Measurements from ENCODE around the gene NAA16.

GRCh38 chr13:41361491-41361890, 50.4 kb downstream of the NAA16 start:
- TF ChIP-seq USF1 (IDR thresholded peaks at IDR 0.05) (no peak), REST (IDR thresholded peaks at IDR 0.05; ENCODE audit: low read depth) (no peak), EP300 (IDR thresholded peaks at IDR 0.05; ENCODE audit: borderline replicate concordance) (no peak), TEAD4 (IDR thresholded peaks at IDR 0.05) (no peak), RAD21 (IDR thresholded peaks at IDR 0.05; ENCODE audit: low read depth) (no peak), TAF1 (IDR thresholded peaks at IDR 0.05; ENCODE audit: low read depth) (no peak), MAX (IDR thresholded peaks at IDR 0.05) (no peak), EGR1 (IDR thresholded peaks at IDR 0.05) (no peak), ZBTB7A (IDR thresholded peaks at IDR 0.05; ENCODE audit: low read depth) (no peak), NFIC (IDR thresholded peaks at IDR 0.05) (no peak), FOXM1 (IDR thresholded peaks at IDR 0.05; ENCODE audit: borderline replicate concordance, low read depth) (no peak), YY1 (IDR thresholded peaks at IDR 0.05; ENCODE audit: low read depth) (no peak), CEBPB (IDR thresholded peaks at IDR 0.05) (no peak), CREB1 (IDR thresholded peaks at IDR 0.05; ENCODE audit: low read depth) (no peak)

Data from Ishikawa (cell line).